GM10847 (cell line): ENCODE results near the gene THBS1.

Experiments used
- POLR2A ChIP-seq: IDR thresholded peaks from 2 replicates; pipeline ENCODE4 v1.6.1; 2011; ENCODE audit not compliant: insufficient read length; ENCODE audit errors: extremely low read depth

THBS1 gene

DNA sequence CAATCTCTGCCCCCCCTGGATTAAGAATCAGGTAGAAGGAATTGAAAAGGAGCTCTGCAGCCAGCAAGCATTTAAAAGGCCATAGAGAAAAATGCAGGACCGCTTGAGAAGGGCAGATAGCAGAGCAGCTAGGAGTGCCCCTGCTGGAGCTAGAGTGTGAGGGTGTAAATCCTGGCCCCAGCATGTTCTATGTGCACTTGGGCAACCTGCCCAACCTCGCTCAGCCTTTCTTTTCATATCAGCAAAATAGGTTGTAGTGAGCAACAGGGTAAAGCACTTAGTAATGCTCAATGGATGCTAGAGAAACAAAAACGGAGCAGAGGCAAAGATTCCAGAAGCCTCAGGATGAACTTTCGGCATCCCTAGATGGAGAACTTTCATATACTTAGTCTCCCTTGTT is 25.0 kb upstream of the THBS1 start:
- TF ChIP-seq POLR2A: no peak

DNA sequence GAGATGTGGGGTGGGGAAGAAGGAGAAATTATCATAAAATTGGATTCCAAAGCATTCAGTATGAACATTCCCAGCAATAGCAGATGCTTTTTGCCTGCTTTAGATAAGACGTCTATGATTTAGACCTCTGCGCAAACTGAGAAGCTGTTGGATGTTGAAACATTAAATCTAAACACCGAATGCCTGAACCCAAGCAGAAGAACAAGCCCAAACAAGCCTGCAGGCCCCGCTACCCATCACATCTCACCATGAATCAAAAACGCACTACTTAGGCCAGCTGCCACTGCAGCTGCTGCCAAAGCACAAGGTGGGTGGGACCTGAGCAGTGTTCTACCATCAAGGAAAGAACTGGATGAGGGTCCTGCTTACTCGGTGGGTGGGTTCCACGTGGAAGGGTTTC is 24.4 kb upstream of the THBS1 start:
- no peak for TF ChIP-seq POLR2A

- no peak for TF ChIP-seq POLR2A
Observed at GRCh38 chr15:39558421-39558820, 22.5 kb upstream of the THBS1 start.

- TF ChIP-seq POLR2A: no peak
Observed at GRCh38 chr15:39564972-39565665, 15.8 kb upstream of the THBS1 start.

DNA sequence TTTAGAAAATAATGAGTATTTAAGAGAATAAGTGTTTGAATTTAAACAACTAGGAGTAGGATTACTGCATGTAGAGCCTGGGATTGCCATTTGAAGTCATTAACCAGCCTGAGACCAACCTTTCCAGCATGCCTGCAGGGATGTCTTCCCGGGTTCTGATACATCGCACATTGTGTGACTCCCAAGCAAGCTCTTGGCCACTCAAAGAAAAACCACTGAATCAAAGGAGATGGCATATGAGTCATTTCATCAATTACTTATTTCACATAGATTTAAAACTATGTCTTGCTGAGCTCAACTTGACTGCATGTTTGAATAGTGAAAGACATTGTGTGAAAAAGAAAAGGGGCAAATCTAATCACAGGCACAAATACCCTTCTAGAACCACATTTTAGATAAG is 15.0 kb upstream of the THBS1 start:
- no peak for TF ChIP-seq POLR2A

DNA sequence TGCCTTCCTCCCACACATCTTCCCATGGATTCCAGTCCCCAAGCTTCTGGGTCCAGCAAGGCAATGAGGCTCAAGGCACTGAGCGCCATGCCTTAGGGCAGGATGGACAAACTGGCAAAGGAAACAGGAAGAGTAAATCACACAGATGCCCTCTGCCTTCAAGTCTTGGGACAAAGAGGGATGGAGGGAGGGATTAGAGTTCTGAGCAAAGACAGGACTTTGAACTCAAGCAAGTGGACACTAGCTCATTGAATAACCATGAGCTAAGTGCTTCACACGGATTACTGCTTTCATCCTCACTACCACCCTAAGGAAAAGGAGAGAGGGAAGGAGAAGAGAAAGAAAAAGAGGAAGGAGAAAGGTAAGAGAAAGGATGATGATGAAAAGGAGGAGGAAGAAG is 7.6 kb upstream of the THBS1 start:
- no peak for TF ChIP-seq POLR2A

- TF ChIP-seq POLR2A: no peak
Observed at GRCh38 chr15:39573844-39574243, 7.0 kb upstream of the THBS1 start.

- TF ChIP-seq POLR2A: no peak
Observed at GRCh38 chr15:39574427-39574826, 6.5 kb upstream of the THBS1 start.

GRCh38 chr15:39575180-39575579 is 5.7 kb upstream of the THBS1 start:
- no peak for TF ChIP-seq POLR2A

DNA sequence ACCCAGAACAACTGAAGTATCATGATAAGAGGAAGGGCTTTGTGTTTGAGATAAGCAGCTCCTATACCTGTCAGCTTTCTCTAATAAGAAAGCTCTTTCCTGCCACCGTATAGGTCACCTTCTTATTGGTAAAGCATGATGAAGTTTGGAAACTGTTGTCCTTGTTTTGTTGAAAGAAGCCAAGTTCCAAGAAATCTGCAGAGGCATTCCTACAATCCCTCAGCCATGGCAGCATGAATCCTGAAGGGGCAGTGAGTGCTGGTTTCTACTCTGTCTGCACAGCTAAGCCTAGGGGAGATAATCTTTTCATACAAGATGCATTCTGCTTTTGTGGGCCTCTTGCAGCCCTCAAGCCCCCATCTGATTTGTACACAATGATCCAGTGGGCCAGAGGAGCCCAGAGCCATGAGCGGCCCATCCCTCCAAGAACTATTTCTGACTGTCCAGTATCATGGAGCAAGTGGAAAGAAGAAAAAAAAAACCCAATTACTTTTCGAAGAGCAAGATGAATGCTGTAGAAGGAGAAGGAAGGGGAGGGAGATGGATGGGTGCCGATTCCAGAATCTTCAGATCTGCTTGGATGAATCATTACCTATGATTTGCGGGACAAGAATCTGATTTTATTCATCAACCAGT is 1.9 kb upstream of the THBS1 start:
- TF ChIP-seq POLR2A: no peak

DNA sequence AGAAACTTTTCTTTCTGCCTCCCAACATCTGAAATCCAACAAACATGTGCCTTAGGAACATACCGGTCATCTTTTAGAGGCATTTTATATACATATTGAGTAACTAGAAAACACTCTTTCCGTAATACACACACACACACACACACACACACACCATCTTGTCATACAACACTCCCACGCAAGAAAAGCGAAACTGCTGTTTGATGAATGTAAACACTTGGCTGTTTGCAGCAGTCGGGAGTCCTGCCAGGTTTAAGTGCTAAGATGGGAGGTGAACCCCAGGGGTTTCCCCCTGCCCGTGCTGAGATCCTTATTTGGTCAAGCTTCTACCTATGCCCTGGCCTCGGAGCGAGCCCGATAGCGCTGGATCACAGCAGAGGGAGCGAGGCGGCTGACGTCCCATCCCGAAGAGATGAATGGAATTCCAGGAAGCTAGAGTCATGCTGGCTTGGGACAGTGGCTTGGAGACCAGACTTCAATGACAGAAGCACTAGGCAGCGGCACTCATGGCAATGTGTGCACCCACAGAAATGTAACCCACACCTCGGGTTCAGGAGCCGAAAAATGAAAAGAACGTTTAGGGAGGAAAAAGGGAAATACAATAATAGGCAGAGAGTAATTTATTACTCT is 1.3 kb upstream of the THBS1 start:
- TF ChIP-seq POLR2A: no peak

DNA sequence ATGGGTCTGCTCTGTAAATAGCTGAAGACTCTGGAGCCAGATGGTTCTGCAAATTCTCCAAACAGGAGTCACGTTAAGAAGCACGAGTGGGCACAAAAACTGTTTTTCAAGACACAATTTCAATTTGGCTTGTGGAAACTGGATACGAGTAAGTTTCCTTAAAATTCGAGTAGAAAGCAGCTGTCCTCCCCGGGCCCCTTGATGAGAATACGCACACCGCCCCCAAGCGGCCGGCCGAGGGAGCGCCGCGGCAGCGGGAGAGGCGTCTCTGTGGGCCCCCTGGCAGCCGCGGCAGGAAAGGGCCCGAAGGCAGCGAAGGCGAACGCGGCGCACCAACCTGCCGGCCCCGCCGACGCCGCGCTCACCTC is 778 bp upstream of the THBS1 start:
- no peak for TF ChIP-seq POLR2A

- TF ChIP-seq POLR2A: no peak
Observed at GRCh38 chr15:39581242-39581792, 438 bp downstream of the THBS1 start.

DNA sequence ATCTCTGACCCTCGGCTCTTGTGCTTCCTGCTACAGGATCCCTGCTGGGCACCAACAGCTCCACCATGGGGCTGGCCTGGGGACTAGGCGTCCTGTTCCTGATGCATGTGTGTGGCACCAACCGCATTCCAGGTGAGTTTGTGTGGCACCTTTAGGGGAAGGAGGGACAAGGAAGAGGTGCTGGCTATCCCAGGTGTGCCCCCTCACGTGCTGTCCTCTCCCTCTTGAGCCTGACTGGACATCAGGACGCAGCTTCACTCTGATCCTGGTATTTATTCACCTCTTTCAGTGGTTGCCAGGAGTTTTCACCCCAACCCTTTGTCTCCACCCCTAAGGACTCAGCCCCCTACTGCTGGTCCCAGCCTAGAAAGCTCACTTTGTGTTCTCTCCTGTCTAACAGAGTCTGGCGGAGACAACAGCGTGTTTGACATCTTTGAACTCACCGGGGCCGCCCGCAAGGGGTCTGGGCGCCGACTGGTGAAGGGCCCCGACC is 960 bp downstream of the THBS1 start:
- no peak for TF ChIP-seq POLR2A

DNA sequence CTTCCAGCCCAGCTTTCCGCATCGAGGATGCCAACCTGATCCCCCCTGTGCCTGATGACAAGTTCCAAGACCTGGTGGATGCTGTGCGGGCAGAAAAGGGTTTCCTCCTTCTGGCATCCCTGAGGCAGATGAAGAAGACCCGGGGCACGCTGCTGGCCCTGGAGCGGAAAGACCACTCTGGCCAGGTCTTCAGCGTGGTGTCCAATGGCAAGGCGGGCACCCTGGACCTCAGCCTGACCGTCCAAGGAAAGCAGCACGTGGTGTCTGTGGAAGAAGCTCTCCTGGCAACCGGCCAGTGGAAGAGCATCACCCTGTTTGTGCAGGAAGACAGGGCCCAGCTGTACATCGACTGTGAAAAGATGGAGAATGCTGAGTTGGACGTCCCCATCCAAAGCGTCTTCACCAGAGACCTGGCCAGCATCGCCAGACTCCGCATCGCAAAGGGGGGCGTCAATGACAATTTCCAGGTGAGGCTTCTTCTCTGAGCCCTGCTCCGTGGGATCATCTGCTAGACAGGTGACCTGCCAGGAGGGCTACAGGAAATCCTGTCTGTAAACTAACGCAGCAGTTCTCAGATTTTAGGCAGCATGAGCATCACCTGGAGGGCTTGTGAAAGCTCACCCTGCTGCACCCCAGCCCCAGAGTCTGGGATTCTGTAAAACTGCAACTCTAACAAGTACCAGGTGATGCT is 1.6 kb downstream of the THBS1 start:
- no peak for TF ChIP-seq POLR2A
